GM12892 (cell line): ENCODE data around the gene NET1.

ENCODE experiments used
- POLR2A ChIP-seq: IDR thresholded peaks from 2 replicates; pipeline ENCODE4 v1.6.1; 2011; ENCODE audit warnings: low read depth, low read length, control low read depth
- POLR2AphosphoS5 ChIP-seq: IDR thresholded peaks from 2 replicates; pipeline ENCODE4 v1.6.1; 2011; ENCODE audit warnings: low read depth, low read length, control low read depth
- TAF1 ChIP-seq: IDR thresholded peaks from 2 replicates; pipeline ENCODE4 v1.6.1; 2011; ENCODE audit warnings: low read depth, mild to moderate bottlenecking, control low read depth, low read length, borderline replicate concordance

DNA sequence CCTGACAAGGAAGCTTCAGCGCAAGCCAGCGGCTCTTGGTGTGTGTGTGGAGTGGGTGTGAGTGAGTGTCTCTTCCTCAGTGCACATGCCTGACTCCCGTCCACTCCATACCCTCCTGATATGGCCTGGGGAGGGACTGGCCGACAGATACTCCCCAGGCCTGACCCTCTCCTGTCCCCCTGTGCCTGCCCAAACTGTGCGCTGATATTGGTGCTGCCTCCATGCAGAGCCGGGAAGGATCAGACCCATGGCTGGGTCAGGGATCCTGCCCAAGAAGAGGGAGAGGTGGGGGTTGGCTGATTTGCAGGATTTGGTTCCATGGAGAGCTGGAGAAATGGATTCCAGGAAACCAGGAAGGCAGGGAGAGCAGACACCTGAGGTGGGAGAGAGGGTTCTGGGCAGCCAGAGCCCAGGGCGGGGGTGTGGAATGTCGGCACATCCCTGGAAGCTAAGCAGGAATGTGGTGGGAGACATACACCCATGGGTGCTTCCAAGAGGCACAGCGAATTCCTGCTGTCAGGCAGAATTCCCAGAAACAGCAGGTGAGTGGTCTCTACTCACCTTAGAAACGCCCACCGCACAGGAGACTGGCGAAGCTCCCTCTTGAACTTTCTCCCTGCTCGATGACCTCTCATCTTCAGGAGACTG lies 80.7 kb downstream of the NET1 start:
- TF ChIP-seq POLR2A (no peak), POLR2AphosphoS5 (no peak), TAF1 (no peak)
